Middle frontal gyrus (tissue), 1 donor: ENCODE results near the gene CHAT.

Experiments
- DNase-seq: peaks from one replicate; pipeline ENCODE4 v3.0.0-alpha.2; 2015; ENCODE audit warnings: low spot score; ENCODE audit errors: extremely low spot score

CHAT gene

DNA sequence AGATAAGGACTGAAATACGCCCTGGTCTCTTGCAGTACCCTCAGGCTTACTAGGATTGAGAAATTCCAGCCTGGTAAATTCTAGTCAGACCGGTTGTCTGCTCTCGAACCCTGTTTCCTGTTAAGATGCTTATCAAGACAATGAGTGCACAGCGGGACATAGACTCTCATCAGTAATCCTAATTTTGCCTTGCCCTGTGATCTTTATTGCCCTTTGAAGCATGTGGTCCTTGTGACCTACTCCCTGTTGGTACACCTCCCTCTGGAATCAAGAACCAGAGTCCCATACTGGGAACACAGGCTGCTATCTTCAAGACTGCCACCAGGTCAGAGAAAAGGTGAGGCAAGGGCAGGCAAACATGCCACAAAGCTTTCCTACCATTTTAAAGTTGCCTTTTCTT is 72.8 kb downstream of the CHAT start:
- DNase-seq = no peak

GRCh38 chr10:49688261-49688846 is 74.5 kb downstream of the CHAT start:
- no peak for DNase-seq

DNA sequence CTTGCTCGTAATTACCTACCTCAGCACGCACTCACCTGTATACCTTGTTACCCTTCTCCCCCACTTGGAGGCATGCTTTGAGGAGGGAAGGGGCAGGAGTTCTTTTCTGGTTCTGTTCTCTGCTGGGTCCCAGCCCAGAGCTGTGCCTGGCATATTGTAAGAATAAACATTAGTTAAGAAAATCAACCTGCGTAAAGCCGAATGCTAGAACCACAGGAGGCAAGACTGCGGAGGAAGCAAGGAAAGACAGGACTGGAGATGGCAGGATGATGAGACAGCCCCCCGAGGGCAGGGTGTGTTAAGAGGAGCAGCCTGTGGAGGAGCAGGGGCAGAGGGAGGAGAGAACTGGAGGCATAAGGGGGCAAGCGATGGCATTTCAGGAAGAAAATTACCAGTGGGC is 75.1 kb downstream of the CHAT start:
- no peak for DNase-seq

DNA sequence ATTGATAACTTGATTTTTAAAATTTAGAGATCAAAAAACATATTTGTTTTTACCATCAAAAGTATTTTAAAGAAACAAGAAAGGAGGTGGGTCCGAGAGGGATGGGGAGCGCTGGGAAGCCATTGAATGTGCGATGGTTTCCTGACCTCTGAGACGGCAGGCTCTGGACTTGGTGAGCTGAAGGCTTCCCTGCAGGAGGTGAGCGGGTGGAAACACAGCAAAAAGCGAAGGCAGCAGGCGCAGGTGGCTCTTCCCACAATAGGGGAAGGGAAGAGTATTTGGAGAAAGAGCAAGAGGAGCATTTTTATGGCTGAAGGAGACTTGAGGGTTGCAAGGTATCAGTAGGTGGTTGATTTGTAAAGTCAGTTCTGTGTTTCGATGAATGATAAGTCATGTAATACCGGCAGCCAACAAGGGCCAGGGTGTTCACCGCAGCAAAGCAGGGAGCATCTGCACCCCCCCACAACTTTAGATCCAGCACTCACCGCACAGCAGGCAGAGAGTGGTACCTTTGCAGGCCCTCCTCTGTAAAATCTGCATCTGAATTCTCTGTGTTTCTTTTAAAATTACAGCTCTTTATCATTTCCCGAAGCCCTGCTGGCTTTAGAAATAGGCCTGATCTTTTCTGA is 76.2 kb downstream of the CHAT start:
- no peak for DNase-seq

- DNase-seq = no peak
Measured at GRCh38 chr10:49690698-49691356, 77.0 kb downstream of the CHAT start.

DNA sequence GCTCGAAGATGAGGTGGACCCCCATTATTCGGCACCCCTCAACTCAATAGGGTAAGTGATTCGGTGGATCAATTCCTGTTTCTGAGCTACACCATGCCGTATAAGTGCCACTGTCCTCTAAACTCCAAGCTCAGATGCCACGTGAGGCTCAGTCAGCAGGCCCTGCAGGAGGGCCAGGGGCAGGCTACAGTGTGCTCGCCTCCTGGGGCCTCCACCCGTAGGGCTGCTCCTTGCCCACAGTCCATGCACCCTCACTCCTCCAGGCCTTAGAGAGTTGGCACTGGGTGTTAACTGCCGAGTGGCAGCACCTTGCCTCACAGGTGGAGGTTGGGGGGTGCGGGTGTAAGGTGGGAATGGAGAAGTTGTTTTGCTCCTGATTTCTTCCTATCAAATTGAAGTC is 77.8 kb downstream of the CHAT start:
- no peak for DNase-seq

DNA sequence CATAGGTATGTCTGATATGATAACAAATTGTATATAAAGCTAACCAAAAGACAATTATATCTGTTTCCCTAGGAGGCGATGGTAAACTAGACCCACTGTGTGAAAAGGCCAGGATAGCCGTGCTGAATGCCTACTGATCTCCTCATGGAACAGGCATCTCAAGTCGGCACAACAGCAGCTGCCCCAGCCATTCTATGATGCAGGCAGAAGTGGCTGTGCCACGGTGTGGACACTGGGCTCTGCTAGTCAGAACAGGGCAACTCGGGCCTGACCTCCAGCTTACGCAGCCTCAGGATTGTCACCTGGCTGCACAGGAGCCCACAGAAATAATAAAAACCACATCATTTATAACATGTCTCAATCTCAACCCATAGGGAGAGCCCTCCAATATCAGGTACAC is 80.6 kb downstream of the CHAT start:
- DNase-seq = no peak

- DNase-seq = no peak
Measured at GRCh38 chr10:49696311-49696710, 82.5 kb downstream of the CHAT start.

DNA sequence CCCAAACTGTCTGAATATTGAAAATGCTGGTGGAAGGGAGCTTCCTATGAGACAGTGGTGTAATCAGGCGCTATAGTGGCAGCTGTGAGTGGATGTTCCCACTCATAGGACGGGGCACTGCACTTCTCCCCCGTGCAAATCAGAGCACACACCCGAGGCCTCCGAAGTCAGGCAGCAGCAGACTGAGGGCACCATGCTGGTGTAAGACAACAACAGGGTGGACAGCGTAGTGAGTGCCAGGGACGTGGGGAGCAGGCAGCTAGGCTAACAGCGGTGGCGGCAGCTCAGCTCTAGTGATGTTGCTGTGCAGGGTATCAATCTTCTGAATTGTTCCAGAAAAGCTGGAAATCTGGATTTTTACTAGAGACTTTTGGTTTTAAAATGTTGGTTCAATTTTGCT is 84.8 kb downstream of the CHAT start:
- DNase-seq = no peak

DNA sequence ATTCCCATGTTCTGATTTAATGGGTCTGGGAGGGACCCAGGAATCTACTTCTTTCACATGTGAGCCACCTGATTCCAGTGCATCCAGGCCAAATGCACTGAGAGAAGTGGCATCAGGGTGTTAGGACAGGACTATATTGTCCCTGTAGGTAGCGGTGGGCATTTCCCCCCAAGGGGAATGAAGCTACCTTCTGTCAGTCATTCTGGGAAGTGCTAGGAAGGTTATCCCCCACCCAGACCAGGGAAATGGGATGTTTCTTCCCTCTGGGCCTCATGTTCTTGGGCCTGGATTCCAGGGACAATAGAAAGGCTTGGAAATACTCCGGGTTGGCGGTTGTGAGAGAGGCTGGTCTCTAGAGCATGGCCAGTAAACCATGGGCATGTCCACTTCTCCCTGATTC is 86.4 kb downstream of the CHAT start:
- DNase-seq = no peak

GRCh38 chr10:49700997-49701396 is 87.2 kb downstream of the CHAT start:
- no peak for DNase-seq

- no peak for DNase-seq
Measured at GRCh38 chr10:49707585-49707984, 93.7 kb downstream of the CHAT start.

DNA sequence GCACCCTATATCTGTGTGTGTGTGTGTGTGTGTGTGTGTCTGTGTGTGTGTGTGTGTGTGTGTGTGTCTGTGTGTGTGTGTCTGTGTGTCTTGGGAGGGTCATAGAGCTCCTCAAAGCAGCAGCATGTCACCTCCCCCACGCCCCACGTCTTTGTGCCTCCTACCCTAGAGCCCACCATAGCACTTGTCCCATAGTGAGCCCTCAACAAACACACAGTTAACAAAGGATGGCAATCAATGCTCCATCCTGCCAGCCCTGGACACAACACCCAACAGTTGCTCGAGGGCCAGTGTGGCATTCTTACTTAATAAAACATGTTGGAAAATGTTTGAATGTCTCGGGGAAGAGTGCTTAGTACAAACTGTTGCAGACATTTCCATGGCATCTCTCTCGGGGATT is 96.1 kb downstream of the CHAT start:
- no peak for DNase-seq

DNA sequence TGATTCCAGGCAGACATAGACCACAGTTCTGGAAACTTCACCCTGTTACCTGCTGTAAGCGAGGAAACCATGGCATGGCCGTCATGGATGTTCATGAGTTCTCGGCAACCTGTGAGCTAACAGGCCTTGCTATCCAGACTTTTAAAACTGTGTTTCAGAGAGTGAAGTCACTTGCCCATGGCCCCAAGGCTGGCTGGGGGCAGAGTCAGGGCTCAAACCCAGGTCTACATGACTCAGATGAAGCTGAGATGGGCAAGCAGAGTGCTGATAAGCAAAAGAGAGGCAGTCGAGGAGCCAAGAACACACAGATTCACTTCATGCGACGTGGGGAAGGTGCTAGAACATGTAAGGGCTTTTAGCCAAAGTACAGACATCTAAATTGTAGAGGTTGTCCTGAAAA is 97.1 kb downstream of the CHAT start:
- DNase-seq = no peak

- no peak for DNase-seq
Measured at GRCh38 chr10:49711481-49711880, 97.6 kb downstream of the CHAT start.

DNA sequence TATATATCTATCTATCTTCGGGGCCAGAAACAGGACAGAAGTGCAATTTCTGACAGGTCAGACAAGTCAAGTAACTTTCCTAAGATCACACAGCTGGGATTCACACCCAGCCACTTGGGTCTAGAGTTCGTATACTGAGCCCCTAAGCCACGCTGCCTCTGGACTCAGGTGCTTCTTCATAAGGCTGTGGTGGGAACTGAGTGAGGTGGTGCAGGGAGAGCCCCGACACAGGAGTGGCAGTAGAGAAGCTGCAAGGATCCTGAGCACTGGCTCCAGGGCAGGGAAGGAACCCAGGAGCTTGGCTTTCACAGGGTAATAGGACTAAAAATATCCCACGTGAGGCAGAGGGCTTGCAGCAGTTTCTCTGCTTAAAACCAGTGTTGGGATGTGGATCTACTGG is 99.4 kb downstream of the CHAT start:
- DNase-seq = no peak
